ENCODE data around the gene SLC27A5.

- TF ChIP-seq CTCF (IDR thresholded peaks at IDR 0.05) (no peak), POLR2A (IDR thresholded peaks at IDR 0.05) (no peak)
Observed at GRCh38 chr19:58516246-58516836, 4.5 kb upstream of the SLC27A5 start.

All from testis (tissue), 2 donors.